Endometrium (tissue), 2 donors: ENCODE results near the gene AGBL3.
"Not testable (repeated sequence)": the region's sequence is repeated elsewhere in the genome, so short reads cannot be mapped to it uniquely, and the experiment has no call there.

Experiments used
- FAIRE-seq: peaks from 2 replicates; lab custom pipeline; 2012; peaks lifted over from hg19 to GRCh38; lab: Jason Lieb, UNC
- donor health status: control.
- donor health status: control.

AGBL3 gene

DNA sequence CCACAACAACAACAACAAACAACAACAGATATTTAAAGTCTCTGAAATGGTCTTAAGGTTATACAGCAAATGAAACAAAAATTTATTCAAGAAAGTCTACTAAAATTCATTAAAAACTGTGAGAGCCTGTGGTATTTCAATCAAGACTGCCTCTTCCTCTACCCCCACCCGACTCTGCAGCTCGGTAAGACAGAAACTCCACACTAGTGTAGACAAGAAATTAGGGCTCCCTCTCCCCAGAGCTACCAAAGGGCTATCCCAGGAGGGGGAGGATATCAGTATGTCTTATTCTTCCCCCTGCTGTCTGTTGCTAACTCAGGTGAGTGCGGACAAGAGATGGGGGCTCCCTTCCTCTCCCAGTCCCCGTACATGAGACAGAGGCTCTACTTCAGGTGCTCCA, 90.6 kb downstream of the AGBL3 start:
- FAIRE-seq: no peak

DNA sequence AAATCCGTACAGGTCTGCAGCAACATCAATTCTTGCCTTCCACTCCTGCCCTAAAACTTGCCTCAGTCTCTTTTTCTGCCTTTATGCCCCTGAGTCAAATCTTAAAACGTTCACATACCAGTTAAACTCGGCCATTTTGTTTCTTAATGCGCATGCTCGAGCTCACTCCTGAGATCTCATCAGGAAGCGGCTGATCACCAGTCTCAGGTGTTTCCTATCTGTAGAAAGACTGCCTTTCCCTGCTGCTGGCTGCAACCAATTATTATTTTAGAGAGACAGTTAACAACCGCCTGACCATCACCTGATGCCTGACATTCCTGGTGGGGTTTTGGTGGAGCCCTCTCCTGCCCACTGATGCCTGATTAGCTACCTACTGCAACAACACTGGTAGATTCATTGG, 91.3 kb downstream of the AGBL3 start:
- no peak for FAIRE-seq

DNA sequence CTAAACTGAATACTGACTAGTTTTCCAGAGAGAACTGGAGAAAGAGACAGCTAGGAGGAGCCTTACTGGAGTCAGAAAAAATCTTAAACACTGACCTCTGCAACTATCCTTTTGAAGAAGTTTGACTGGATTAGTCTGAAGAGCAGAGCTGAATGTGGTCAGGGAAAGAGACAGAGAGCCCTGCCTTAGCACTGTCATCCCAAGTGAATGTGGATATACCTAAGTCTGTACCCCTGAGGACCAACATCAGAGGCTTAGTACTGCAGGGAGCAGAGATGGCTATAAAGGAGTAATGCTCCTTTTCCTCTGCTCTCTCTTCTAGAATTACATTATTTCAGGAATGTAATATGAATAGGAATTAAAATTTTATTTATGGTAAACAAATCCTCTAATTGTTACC, 91.7 kb downstream of the AGBL3 start:
- no peak for FAIRE-seq

DNA sequence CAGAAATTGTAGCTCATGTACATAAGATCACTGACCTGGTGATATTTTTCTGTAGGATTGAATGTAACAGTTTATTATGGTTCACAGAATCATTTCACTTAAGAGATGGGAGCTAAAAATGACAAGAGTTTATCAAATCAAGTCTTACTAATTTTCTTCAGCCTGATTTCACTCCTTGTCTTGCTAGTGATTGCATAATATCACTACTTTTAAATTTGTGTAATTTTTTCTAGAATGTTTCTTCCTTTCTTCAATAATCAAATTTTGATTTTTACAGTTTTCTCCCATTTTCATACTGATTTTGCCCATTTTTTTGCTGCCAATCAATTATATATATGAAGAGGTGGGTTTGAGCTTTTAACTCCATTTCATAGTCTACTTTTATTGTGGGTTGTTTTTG, 92.8 kb downstream of the AGBL3 start:
- FAIRE-seq: no peak

DNA sequence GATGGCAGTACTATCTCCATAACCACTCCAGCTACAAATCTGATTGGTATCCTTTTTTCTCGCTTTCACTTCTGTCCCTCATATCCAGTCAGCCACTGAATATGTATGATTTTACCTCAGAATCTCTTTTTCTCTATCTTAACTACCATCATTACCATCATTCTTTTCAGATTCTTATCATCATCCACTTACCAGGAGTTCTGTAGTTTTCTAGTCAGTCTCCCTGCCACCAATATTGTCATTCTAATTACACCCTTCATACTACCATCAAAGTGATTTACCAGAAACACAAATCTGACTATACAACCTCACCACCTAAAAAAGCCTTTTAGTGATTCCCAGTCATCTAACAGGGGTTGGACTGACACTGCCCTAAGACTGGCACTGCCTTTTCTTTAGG, 96.7 kb downstream of the AGBL3 start:
- FAIRE-seq: no peak

DNA sequence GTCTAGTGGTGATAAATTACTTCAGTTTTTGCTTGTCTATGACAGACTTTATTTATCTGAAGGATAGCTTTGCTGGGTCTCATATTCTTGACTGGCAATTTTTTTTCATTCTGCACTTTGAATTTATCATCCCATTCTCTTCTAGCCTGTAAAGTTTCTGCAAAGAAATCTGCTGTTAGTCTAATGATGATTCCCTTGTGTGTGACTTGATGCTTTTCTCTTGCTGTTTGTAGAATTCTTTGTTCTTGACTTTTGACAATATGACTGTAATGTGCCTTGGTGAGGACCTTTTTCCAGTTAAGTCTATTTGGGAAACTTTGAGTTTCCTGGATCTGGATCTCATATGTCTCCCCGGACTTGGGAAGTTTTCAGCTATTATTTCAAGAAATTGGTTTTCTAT, 102.3 kb downstream of the AGBL3 start:
- no peak for FAIRE-seq

DNA sequence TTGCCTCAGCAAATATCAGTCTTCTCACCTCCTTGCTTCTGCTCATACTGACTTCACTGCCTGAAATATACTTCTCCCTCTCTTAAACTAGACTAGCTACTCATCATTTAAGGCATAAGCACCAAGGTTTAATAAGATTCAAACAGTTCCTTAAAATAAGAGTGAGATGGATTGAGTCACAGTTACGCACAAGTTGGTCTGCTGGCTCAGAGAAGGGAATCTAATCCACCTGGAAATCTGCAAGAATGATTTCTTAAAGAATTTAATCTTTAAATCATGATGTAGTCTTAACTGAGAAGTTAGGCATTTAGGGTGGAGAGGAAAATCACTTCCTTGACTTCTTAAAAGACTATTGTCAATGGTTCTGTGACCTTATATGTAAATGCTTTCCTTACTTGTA, 105.4 kb downstream of the AGBL3 start:
- no peak for FAIRE-seq

DNA sequence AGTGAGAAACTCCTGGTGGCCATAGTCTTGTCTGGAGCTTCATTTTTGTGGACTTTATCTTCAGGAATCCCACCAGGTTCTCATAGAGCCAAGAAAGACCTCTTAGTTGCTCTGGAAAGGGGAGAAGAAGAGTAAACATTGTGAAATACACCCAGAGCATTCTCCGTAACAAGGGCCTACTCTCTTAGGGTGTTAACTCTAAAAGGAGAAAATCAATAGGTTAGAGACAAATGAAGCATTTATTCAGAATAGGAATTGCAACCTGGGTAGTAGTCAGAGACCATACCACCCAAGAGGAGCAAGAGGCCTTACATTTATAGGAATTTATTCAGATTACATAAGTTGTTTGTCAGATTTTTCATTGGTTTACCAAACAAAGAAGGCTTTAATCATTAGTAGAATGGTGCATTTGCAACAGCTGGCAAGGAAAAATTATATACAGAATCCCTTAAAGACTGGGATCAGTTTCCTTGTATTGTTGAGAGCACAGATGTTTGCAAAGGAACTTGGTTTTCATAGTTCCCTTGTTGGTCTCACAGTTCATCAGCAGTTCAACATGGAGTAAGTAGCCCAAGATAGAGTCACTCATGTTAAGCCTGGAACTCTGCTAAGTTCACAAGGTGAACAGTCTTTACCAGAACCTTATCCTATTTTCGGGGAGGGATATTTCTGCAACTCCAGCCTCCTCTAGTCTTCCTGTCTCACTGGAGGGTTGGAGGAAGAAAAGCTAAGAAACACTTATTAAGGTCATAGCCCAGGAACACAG, 108.3 kb downstream of the AGBL3 start:
- FAIRE-seq: no peak

DNA sequence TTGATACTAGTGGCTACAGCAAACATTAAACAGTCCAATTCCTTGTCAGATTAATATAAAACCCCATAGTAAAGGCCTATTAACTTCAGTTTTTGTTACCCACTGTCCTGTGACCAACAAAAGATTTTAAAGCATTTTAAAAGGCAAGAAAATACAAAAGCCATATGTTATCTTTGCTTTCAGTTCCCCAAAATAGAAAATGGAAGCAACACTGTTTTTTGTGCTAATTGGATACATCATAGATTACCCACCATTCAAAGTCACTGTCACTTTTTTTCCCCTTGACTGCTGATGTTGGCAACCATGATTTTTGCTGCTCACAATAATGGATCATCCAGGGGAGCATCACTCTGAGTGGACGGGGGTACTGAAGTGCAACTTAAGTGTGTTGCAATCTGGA, 109.1 kb downstream of the AGBL3 start:
- FAIRE-seq: no peak

DNA sequence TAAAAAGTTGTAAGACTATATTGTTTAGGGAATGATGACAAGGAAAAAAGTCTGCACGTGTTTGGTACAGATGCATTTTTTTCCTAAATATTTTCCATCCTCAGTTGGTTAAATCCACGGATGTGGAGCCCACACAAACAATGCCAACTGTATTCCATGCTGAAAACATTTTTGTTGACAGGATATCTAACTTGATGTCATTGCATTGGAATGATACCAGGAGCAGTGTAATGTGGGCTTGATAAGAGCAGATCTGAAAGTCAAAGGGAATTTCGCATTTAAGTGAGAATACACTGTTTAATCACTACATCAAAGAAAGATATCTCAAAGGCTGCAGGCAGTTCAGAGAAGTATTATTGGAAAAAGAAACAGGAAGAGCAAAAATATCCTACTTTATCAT, 112.1 kb downstream of the AGBL3 start:
- no peak for FAIRE-seq

DNA sequence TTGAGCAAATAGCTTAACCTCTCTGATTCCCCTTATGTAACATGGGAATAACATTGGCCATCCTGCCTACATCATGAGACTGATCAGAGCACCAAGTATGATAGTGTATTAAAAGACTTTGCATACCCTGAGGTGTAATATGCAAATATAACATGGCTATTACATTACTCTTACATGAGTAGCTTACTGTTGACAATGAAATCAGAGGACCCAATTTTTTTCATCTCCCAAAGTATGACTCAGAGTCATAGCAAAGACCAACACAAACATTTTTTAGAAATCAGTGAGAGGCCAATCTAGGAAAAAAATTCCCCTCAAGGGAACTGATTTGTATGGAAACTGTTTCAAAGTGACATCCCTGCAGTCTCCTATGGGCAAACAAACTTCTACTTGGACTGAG, 114.5 kb downstream of the AGBL3 start:
- no peak for FAIRE-seq

DNA sequence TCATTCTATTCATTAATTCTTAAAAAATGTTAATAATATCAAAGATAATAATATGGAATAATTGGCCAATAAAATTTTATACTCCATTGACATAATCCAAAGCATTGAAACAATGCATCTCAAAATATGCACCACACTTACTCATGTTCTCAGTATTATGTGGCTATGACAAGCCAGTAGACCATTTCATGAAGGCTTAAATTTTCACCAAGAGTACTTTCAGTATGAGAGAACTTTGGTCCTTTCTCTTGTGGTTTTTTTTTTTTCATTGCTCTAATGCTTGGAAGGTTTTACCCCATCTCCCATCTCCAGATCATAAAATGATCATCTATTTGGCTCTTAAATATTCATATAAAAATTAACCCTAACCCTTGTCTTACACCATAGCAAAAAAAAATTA, 116.1 kb downstream of the AGBL3 start:
- no peak for FAIRE-seq

DNA sequence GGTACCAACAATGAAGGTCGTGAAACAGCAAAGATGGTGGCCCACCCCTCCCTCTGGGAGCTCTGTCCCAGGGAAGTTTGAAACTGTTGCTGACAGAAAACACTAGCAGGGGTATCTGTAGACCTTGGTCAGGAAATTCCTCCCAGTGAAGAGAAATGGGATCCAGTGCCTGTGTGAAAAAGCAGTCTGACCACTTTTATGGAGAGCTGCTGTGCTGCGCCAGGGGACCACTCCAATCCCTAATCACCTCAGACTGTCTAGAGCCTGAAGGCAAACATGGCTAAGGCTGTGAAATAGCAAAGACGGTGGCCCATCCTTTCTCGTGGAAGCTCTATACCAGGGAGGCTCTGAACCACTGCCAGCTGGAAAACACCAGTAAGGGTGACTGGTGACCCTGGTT, 123.3 kb downstream of the AGBL3 start:
- FAIRE-seq: no peak

DNA sequence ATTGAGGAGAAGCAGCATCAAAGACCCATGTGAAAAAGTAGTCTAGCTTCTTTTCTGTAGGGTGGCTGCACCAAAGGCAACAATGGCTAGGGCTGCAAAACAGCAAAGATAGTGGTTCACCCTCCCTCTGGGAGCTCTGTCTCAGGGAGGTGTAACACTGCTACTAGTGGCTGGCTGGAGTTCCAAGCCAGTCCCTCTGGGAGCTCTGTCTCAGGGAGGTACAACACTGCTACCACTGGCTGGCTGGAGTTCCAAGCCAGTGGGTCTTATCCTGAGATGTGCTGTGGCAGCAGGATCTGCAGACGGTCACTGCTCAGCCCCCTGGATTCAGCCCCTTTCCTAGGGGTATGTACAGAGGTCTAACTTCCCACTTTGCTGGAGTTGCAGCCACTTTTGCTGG, 123.7 kb downstream of the AGBL3 start:
- no peak for FAIRE-seq

DNA sequence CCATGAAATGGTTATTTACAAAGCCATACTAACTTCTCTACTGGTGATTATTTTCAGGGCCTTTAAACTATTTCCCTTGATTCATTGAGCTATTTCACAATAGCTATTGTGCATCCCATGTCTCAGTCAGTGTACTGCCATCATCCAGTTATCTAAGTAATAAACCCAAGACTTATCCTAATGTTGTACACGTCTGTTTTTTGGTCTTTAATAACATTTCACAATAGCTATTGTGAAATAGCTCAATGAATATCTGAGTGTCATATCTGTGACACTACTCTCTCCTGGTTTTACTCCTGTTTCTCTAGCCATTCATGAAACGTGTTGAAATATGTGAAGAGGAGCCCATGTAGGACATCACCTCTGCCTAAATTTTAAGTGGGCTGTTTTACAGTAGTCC, 125.1 kb downstream of the AGBL3 start:
- FAIRE-seq: no peak

DNA sequence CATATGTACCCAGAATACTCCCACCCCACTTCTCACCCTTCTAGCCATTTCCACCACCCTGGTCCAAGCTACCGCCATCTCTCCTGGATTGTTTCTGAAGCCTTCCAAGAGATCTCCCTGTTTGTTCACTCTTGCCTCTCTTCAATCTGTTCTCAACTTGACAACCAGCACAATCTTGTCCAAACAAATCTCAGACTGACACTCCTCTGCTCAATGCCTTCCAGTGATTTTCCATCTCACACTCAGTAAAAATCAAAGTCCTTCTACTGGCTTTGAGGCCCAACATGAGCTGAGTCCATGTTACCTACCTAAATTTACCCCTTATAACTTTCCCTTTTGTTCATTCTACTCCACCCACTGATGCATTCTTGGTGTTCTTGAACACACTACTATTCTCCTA, 128.3 kb downstream of the AGBL3 start:
- no peak for FAIRE-seq

DNA sequence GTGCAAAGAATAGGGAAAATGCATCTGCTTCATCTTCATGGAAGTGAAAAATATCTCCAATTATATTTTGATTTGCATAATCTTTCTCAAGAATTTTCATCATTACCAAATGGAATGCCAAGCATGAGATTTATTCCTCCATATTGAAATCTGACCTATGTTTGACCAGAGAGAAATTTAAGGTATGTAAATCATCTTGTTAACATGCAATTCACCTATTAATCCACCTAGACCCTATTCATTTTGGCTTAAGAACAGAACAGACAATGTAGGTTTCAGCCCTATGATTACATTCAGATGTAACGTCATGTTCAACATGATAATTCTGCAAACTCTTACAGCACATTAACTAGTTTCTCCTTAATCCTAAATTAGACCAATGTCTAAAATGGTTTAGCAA, 130.8 kb downstream of the AGBL3 start:
- no peak for FAIRE-seq

DNA sequence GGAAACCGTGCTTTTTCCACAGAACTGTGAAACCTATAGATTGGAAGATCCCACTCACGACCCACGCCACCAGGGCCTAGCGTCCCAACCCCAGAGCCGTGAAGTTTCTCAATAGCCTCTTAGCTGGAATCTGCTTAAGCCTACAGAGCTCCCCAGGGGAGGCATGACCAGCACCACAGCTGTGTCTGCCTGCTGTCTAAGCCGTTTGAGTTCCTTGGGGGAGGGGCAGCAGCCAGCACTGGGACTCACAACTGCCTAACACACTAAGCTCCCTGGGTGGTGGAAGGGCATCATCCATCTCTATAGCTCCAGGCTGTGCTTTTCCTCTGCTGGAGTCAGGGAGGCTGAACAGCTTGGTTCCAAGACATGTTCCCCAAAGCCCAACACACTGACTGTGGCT, 135.6 kb downstream of the AGBL3 start:
- FAIRE-seq: no peak

DNA sequence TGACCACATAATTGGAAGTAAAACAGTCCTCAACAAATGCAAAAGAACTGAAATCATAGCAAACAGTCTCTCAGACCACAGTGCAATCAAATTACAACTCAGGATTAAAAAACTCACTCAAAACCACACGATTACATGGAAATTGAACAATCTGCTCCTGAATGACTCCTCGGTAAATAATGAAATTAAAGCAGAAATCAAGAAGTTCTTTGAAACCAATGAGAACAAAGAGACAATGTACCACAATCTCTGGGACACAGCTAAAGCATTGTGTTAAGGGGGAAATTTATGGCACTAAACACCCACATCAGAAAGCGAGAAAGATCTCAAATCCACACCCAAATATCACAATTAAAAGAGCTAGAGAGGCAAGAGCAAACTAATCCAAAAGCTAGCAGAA, 138.3 kb downstream of the AGBL3 start:
- not testable (repeated sequence) for FAIRE-seq

DNA sequence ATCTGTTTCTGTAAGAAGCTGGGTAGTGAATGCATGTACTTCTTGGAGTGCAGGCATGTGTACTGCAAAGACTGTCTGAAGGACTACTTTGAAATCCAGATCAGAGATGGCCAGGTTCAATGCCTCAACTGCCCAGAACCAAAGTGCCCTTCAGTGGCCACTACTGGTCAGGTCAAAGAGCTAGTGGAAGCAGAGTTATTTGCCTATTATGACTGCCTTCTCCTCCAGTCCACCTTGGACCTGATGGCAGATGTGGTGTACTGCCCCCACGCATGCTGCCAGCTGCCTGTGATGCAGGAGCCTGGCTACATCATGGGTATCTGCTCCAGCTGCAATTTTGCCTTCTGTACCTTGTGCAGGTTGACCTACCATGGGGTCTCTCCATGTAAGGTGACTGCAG, 142.6 kb downstream of the AGBL3 start:
- no peak for FAIRE-seq

DNA sequence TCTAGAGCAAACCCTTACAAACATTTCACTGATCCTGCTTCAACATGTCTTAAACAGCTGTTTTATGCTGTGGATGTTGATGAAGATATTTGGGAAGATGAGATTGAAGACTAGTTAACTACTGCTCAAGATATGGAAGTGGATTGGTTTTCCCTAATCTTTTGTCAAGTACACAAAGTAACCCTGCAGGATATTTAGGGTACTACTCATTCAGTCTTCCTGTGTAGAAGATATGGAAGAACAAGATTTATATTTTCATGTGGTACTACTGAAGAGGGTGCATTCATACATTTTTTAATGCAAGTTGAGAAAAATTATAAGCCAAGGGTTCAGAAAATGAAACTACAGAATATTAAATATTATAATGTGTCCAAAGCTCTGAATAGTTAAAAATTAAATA, 143.3 kb downstream of the AGBL3 start:
- FAIRE-seq: no peak

DNA sequence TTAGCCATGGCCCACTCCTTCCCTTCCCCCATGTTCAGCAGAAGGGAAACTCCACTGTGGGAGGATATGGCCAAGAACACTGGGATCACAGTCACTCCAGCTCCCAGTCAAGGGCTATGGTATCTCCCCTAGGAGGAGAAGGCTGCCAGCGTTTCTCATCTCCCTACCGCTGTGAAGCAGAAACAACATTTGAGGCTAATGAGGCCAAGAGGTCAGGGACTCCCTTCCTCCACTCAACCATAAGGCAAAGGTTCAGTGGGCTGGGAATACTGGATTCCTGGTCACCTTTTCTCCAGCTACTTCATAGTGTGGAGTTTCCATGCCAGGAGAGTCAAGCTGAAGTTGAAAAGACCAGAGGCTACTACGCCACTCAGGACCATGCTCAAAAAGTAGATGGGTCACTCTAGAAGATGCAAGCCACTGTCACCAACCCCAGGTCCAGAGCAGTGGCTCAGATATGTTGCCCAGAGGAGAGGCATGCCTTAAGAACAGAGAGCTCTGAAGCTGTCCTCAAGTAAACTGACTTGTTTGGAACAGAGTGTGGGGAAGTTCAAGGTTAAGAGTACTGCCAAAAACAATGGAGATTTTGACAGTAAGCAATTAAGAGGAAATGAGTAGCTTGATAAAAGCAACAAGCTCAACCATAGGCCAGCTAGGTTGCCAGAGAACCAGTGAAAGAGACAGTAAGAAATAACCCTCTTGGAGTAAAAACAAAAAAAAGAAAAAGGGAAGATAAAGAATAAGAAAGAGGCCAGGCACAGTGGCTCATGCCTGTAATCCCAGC, 157.8 kb downstream of the AGBL3 start:
- no peak for FAIRE-seq

DNA sequence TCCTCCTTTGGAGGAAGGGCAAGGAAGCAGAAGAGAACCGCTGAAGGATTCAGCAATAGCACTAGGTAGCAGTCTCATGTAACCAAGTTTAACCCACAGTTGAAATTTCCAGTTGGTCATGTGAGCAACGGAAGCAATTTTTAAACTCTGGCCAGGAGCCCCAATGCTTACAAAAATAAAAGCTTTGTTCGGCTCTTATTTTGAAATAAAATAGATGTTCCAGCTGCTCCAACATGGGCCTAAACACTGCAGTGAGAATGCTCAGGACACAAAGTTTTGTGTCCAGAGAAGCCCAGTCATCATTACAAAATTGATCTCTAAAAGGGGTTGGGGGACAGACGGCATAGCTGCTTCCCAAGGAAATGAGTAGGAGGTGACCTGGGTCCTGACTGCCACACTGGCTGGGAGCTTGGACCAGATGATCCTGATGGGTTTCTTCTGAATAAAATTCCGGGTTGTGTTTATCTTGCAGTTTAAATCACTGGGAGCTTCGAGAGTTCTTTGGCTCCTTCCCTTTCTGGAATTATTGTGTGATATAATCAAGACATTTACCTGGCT, 161.1 kb downstream of the AGBL3 start:
- FAIRE-seq: no peak
